Lung (tissue), 12 donors: ENCODE data around the gene MAP10. TPM values are rescaled to one million over a fixed set of nuclear protein-coding genes. Genes with fewer than 3 reads are reported as not detected.

Source experiments
- ATAC-seq: fragments of 200-7000 bp; cut with Tn5 transposase; one replicate; pipeline ENCODE4 v1.9.1; 2020; ENCODE audit warnings: moderate number of reproducible peaks; ENCODE audit not compliant: insufficient read depth, low FRiP score
- DNase-seq, 3 donors: peaks; one replicate each; pipeline ENCODE4 v3.0.0-alpha.2; 2013 to 2017
- H3K27ac ChIP-seq, 2 donors: one replicate each; pipeline ENCODE4 v1.5.1; 2013; ENCODE audit warnings: mild to moderate bottlenecking in 2 of 2, moderate library complexity in 2 of 2, control low read depth in 1 of 2, inconsistent platforms in 1 of 2, low read depth in 1 of 2, low read length in 1 of 2
- H3K27me3 ChIP-seq, 3 donors: one replicate each; pipeline ENCODE4 v1.5.1; 2013; ENCODE audit warnings: low read length in 2 of 3; ENCODE audit not compliant: control insufficient read depth in 3 of 3, insufficient read depth in 3 of 3
- H3K36me3 ChIP-seq, 4 donors: one replicate each; pipeline ENCODE4 v1.5.1; 2013; ENCODE audit warnings: low read length in 4 of 4, mild to moderate bottlenecking in 1 of 4, moderate library complexity in 1 of 4; ENCODE audit not compliant: control insufficient read depth in 4 of 4, insufficient read depth in 4 of 4
- H3K4me1 ChIP-seq, 5 donors: one replicate each; pipeline ENCODE4 v1.5.1; 2013; ENCODE audit warnings: low read length in 5 of 5, mild to moderate bottlenecking in 2 of 5, moderate library complexity in 1 of 5; ENCODE audit not compliant: control insufficient read depth in 5 of 5, insufficient read depth in 5 of 5
- H3K4me3 ChIP-seq: one replicate; pipeline ENCODE4 v1.5.1; 2013; ENCODE audit warnings: mild to moderate bottlenecking, control low read depth, moderate library complexity
- H3K9ac ChIP-seq, 2 donors: one replicate each; pipeline ENCODE4 v1.5.1; 2013; ENCODE audit warnings: low read length in 2 of 2, control low read depth in 1 of 2; ENCODE audit not compliant: insufficient read depth in 1 of 2
- H3K9me3 ChIP-seq, 4 donors: one replicate each; pipeline ENCODE4 v1.5.1; 2013; ENCODE audit warnings: low read length in 3 of 4, mild to moderate bottlenecking in 1 of 4, moderate library complexity in 1 of 4; ENCODE audit not compliant: control insufficient read depth in 4 of 4, insufficient read depth in 3 of 4
- CTCF ChIP-seq: IDR thresholded peaks from 2 replicates; pipeline ENCODE4 v1.5.1; 2012; ENCODE audit warnings: mild to moderate bottlenecking; ENCODE audit errors: control extremely low read depth, extremely low read depth
- WGBS, 2 donors: extraction: QIAGEN DNeasy Blood & Tissue Kit; methylation state at CpG; one replicate each; pipeline ENCODE4 v1.1.7; 2013; 5-methylcytosine and 5-hydroxymethylcytosine counted together
- polyA plus RNA-seq, 2 donors: library from polyadenylated mRNA; stranded (reverse); fragments of 200-250 nt; gene quantifications; one replicate each; pipeline ENCODE4 v1.2.1, GENCODE V29; 2013
- total RNA-seq, 2 donors: library from RNA; depleted of rRNA in 1 of 2; stranded (reverse); fragments of >200 nt in 1 of 2; gene quantifications; one replicate each; pipeline ENCODE4 v1.2.1, GENCODE V29; 2014 to 2021
- donor health status: control.
- donor health status: control.
- donor health status: Bipolar disorder and iron deficiency.
- donor health status: healthy.
- donor health status: DM: yes; HTN: yes; CAD: no.

Gene MAP10
- total and polyA plus RNA-seq, 4 donors = 0.57 to 3.0 (median 2.1) TPM

GRCh38 chr1:232818040-232818439 is 12.8 kb downstream of the MAP10 start:
- Histone ChIP-seq H3K4me1 (no peaks in the 10 kb centered on the region), H3K27ac (no peak overlapping the region), H3K9ac (no peak overlapping the region), H3K27me3 (no peaks in the 10 kb centered on the region), H3K36me3 (no peaks in the 10 kb centered on the region), H3K4me3 (no peak overlapping the region), H3K9me3 (no peaks in the 10 kb centered on the region)
- TF ChIP-seq CTCF = no peak
- DNase-seq (no peak), ATAC-seq (no peak)
- WGBS, 2 donors = 88 to 95% methylated on average over 2 of the region's 2 CpGs

- DNase-seq (no peak), ATAC-seq (no peak)
- Histone ChIP-seq H3K27me3 (no peaks in the 10 kb centered on the region), H3K9ac (no peak overlapping the region), H3K4me3 (no peak overlapping the region), H3K27ac (no peak overlapping the region), H3K36me3 (no peaks in the 10 kb centered on the region), H3K9me3 (no peaks in the 10 kb centered on the region), H3K4me1 (no peaks in the 10 kb centered on the region)
- TF ChIP-seq CTCF = no peak
- 79 to 88% methylated on average over 1 of the region's 1 CpG for WGBS, 2 donors
Measured at GRCh38 chr1:232820431-232820830, 15.2 kb downstream of the MAP10 start.

GRCh38 chr1:232822530-232822929 is 17.3 kb downstream of the MAP10 start:
- no peak for TF ChIP-seq CTCF
- ATAC-seq = no peak
- WGBS, 2 donors = 72 to 86% methylated on average over 2 of the region's 2 CpGs
- H3K4me1 ChIP-seq = no peaks in the 10 kb centered on the region
- no peaks in the 10 kb centered on the region for H3K9me3 ChIP-seq
- no peak overlapping the region for H3K9ac ChIP-seq
- DNase-seq = no peak
- no peaks in the 10 kb centered on the region for H3K36me3 ChIP-seq
- no peak overlapping the region for H3K27ac ChIP-seq
- H3K4me3 ChIP-seq = no peak overlapping the region
- H3K27me3 ChIP-seq = no peaks in the 10 kb centered on the region

GRCh38 chr1:232826318-232826717 is 21.1 kb downstream of the MAP10 start:
- Histone ChIP-seq H3K27me3 (no peaks in the 10 kb centered on the region), H3K9me3 (no peaks in the 10 kb centered on the region), H3K9ac (no peak overlapping the region), H3K4me1 (no peaks in the 10 kb centered on the region), H3K36me3 (no peaks in the 10 kb centered on the region), H3K27ac (no peak overlapping the region), H3K4me3 (no peak overlapping the region)
- 93 to 96% methylated on average over 1 of the region's 1 CpG for WGBS, 2 donors
- DNase-seq (no peak), ATAC-seq (no peak)
- TF ChIP-seq CTCF = no peak
